NCI-H1436 treated with DMSO at 0.1 percent for 48 hours (cell line): Measurements from ENCODE around the gene SIRT7.
A peak's percentile ranks its signal among the peaks of the same experiment; 100 is the strongest.

ENCODE experiments used
- DNase-seq: peaks from one replicate; lab custom pipeline; 2025; lab: John Stamatoyannopoulos, UW

SIRT7 gene

GRCh38 chr17:81931557-81932332, 13.8 kb upstream of the SIRT7 start:
- no peak for DNase-seq

GRCh38 chr17:81931189-81931556, 13.2 kb upstream of the SIRT7 start:
- no peak for DNase-seq

DNA sequence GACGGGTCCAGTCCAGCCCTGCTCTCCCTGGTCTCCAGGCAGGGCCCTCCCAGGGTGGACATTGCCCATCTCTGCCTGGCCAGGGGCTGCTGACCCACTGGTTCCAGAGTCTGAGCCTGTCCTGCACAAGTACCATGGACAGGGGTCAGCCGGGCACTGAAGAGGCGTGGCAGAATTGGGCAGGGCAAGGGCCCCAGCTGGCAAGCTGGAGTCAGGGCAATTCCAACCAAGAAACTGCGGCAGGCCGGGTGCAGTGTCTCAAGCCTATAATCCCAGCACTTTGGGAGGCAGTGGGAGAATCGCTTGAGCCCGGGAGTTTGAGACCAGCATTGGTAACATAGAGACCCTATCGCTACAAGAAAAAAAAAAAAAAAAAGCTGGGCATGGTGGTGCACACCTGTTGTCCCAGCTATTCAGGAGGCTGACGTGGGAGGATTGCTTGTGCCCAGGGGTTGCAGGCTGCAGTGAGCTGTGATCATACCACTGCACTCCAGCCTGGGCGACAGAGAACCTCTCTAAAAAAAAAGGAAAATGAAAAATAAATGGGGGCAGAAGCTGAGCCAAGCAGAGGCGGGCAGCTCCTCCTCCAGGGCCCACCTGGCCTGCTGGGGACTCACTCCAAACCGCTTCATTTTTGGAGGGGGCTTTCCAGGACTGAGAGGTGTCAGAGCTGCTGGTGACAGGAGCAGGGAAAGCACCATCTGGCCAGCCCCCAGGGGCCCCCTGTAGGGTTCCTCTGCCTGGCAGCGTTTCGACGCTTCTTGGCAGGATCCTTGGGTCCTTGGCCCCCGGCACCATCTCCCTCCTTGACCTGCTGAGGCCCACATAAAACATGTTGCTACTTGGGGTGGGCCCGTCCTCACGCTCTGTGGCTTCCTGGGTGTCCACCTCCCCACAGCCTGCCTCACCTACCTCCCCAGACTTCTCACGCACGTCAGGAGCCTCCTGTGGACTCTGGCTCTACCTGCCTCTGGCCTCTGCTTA, 12.5 kb upstream of the SIRT7 start:
- DNase-seq, result no peak

GRCh38 chr17:81929253-81930141, 11.5 kb upstream of the SIRT7 start:
- no peak for DNase-seq

DNA sequence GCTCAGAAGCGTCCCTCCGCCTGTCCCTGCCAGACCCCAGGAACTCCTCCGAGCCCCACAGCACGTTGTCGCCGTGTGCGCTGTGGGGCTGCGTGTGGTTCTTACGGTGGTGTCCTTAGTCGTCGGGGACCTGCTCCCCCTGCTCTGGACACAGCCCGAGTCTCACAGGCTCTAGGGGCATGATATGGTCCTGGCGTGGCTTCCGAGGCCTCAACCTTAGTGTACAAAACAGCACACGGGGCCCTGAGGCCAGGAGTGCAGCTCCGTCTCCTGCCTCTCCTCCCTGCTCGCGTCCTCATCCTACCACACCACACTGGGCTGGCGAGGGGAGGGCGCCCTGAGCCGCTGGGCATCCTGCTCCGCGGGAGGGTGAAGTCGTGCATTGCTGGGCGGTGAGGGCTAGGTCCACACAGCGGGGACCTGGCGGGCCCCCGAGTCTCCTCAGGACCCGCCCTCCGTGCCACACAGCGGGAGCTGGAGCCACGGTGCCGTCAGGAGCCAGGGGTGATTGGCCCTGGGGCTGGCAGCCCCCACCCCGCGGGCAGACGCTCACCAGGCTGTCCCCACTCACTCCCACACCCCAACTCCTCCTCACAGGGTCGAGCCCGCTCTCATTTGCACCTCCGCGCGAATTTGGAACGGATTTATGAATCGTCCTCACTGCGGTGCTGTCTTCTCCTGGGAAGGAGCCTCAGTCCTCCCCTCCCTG, 10.7 kb upstream of the SIRT7 start:
- DNase-seq, result no peak

GRCh38 chr17:81927653-81928543, 9.9 kb upstream of the SIRT7 start, which contains the start of gene MAFG:
Gene MAFG, minus strand, starts transcription at chr17:81927735. Its CDS starts 4,550 bp downstream, at chr17:81923185.
- DNase-seq, result peak; percentile 81

DNA sequence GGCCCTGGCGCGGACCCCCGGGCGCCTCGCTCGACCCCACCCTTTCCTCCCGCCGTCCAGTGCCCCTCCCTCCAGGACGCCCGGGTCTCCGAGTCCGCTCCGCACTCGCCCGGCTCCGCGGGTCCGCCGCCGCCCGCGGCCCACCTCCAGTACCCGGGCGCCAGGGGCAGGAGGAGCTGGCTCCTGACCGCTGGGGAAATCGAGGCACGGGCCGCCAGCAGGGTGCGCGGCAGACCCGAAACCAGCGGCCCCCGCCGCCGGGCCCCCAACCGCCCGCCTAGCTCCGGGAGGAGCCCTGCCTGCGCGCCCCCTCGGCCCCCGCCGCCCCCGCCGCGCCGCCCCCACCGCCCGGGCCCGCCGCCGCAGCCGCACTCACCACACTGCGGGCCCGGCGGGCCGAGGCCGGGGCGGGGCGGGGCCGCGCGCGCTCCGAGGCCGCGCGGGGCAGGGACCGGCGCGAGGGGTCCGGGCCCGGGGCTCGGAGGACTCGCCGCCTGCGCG, 9.2 kb upstream of the SIRT7 start:
- no peak for DNase-seq

- no peak for DNase-seq
These were observed 8.6 kb upstream of the SIRT7 start for GRCh38 chr17:81926451-81927151.

DNA sequence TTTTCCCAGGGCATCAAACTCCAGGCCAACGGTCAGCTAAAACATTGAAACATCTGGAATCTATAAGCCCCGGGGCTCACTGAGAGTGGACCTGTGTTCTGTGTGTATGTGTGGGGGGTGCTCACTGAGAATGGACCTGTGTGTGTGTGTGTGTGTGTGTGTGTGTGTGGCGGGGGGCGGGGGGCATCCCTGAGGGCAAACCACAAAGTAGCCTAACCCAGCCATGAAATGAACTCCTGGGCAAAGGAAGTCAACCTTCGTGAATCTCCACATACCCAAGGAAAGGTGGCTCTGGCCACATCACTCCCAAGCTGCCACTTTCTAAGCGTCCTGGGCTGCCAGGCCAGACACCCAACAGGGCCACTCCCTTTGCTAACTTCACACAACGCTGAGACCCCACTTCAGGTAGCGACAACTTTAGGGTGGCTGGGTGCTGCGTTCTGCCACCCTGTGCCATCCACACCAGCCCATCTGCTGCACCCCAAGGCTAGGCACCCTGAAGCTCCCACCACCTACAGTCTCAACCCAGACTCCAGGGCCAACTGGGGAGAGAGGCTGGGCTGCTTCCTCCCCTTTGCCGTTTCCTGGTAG, 8.0 kb upstream of the SIRT7 start:
- no peak for DNase-seq

DNA sequence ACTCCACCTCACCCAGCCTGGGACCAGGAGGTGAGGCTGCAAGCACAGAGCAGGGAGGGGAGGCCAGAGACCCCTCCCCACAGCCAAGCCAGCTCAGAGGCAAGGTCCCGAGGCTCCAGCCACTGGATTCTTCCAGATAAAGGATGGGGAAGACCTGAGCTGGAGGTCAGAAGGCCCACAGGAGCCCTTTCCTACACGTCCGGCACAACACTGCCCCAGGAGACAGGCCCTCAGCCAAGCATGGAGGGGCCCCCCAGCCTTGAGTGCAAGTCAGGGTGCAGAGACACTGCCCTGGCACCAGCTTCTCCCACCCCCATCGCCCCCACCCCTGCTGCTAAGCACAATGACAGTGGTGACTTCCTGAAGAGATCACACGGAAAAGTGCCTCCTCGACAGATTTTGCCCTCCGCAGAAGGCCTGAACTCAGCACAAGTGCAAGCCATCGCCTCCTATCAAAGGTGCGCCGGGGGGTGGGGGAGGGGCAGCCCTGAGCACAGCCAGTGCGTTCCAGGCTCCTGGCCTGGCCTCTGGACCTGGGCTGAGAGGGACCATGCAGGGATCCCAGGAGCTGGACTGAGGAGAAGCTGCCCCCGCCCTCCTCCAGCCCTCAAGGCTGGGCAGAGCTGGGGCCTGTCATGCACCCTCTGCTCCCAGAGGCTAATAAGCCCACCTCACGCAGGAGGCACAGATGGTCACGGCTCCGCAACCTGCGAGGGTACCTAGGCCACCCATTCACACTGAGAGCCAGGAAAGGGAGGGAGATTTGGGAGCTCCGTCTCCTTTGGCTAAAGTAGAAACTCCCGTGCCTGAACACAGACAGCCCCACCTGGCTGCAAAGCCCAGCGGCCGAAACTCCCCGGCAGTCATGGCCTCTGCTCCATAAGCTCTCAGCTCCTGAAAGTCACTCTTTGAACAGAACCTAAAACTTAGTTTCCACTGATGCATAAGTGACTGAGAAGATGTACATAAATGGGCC, 6.9 kb upstream of the SIRT7 start:
- no peak for DNase-seq

DNA sequence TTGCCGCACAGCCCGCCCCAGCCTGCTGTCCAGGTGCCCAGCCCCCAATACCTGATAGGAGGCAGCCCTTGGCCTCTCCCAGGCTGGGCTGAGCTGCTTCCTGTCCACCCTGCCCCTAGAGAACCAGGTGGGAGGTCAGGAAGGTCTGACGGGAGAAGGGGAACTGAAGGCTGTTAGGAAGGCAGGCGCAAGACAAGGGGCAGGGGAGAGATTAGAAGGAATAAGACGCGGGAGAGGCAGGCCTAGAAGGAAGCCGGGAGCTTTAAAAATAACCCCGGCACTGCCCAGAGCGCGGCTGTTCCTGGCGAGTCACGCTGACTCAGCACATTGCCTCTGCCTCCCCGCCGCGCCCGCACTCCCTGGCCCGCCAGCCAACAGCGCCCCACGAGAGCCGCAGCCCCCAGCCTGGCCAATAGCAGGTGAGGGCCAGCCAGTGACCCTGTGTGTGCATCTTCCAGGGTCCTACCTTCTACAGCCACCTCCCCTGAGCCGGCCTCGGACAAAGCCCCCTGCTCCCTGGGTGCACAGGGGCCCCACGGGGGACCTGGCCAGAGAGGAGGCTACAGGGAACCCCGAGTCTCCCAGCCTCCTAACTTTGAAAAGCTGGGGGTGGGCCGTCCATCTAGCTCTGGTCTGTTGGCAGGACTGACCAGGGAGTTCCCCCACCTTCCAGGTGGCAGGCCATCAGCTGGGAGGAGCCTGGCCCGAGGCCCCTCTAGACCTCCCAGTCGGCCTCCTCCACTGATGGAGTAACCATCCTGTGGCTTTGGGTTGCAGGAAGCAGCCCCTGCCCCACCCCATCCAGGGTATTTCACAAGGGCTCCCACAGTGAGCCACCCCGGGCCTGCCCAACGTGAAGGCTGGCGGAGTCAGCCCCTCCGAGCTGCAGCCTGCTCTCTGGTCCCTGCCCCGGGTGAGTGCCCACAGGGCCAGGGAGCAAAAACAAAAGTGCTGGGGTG, 5.6 kb upstream of the SIRT7 start:
- DNase-seq, result no peak

DNA sequence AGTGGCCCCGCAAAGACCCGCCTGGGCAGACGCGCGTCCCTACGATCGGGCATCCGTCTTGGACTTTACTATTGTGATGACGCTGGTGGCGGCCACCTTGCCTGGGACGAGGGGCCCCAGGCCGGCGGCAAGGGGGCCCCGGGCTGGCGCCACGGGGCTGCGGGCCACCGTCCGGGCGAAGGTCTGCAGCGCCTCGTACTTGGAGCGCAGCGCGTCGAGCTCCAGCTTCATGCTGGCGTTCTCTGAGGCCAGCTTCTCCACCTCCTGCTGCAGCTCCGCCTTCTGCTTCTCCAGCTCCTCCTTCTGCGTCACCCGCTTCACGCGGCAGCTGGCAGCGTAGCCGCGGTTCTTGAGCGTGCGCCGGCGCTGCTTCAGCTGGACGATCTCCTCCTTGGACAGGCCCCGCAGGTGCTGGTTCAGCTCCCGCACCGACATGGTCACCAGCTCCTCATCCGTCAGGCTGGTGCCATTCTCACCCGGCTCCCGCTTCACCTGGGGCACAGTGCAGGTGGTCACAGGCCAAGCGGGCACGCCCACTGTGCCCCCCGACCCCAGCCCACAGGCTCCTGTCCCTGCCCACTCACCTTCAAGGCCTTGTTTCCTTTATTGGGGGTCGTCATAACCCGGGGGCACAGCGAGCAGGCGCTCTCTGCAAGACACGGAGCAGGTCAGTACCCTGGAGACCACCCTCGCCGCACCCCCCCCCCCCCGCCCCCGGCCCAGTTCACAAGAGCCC, 4.8 kb upstream of the SIRT7 start:
- no peak for DNase-seq

- DNase-seq, result no peak
These were observed 4.1 kb upstream of the SIRT7 start for GRCh38 chr17:81921996-81922565.

DNA sequence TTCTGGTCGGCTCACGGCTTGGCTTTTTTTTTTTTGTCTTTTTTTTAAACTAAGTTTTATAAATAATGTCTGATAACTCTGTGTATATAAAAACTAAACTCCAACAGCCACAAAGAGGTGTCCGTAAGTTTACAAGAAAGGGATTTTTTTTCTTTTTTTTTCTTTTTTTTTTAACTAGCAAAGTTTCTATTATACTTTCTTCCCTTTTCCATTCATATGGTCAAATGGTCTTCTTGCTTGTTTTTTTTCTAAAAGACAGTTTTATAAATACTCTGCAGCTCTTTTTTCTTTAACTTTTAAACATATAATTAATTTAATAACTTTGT, 3.5 kb upstream of the SIRT7 start:
- no peak for DNase-seq

GRCh38 chr17:81920612-81921536, 2.9 kb upstream of the SIRT7 start:
- DNase-seq, result no peak
